ENCODE measurements around the gene RTL3.

RTL3 gene, protein sequence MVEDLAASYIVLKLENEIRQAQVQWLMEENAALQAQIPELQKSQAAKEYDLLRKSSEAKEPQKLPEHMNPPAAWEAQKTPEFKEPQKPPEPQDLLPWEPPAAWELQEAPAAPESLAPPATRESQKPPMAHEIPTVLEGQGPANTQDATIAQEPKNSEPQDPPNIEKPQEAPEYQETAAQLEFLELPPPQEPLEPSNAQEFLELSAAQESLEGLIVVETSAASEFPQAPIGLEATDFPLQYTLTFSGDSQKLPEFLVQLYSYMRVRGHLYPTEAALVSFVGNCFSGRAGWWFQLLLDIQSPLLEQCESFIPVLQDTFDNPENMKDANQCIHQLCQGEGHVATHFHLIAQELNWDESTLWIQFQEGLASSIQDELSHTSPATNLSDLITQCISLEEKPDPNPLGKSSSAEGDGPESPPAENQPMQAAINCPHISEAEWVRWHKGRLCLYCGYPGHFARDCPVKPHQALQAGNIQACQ

GRCh38 chrX:78658845-78659744, at the start of gene RTL3:
Gene RTL3, minus strand, starts transcription at chrX:78659328. Its CDS starts 908 bp downstream, at chrX:78658420.
- Mint-ChIP-seq H3K27ac (no peak within 1 kb of the TSS), H3K9me3 (no peaks in the 10 kb centered on the region), H3K4me1 (ENCODE audit: low read depth) (peaks cover 15% of the 10 kb centered on the region), H3K27me3 (peaks cover 21% of the 10 kb centered on the region), H3K36me3 (ENCODE audit: low read depth) (no peaks in the 10 kb centered on the region), H3K4me3 (no peak within 1 kb of the TSS)
- DNase-seq, result no peak

DNA sequence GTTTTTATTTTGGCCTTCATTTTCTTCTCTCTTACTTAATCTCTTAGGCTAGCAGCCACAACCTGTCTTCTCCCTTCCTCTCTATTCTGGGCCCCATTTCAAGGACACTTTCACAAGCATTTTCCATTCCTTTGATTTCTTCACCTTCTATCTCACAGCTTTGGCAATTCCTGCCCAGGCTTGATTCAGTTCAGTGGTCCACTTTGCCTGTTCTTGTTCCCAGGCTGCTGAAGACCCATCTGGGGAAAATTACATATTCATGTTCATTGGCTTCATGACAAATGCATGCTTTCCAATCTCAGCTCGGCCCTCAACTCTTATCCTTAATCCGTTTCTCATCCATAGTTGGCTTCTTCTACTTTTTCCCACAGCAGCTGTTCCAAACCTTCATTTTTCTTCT, 49.7 kb upstream of the RTL3 start:
- Mint-ChIP-seq H3K9me3 (no peaks in the 10 kb centered on the region), H3K27me3 (peaks cover 34% of the 10 kb centered on the region), H3K27ac (no peak overlapping the region), H3K36me3 (ENCODE audit: low read depth) (no peaks in the 10 kb centered on the region), H3K4me1 (ENCODE audit: low read depth) (no peaks in the 10 kb centered on the region), H3K4me3 (no peak overlapping the region)
- DNase-seq, result no peak

- no peak for DNase-seq
- H3K36me3 Mint-ChIP-seq (ENCODE audit: low read depth), result no peaks in the 10 kb centered on the region
- H3K9me3 Mint-ChIP-seq, result no peaks in the 10 kb centered on the region
- H3K4me1 Mint-ChIP-seq (ENCODE audit: low read depth), result no peaks in the 10 kb centered on the region
- H3K27ac Mint-ChIP-seq, result no peak overlapping the region
- H3K27me3 Mint-ChIP-seq, result peaks cover 28% of the 10 kb centered on the region
- no peak overlapping the region for H3K4me3 Mint-ChIP-seq
Observed at GRCh38 chrX:78708262-78708661, 49.1 kb upstream of the RTL3 start.

GRCh38 chrX:78706071-78706470, 46.9 kb upstream of the RTL3 start:
- H3K9me3 Mint-ChIP-seq, result no peaks in the 10 kb centered on the region
- DNase-seq, result no peak
- H3K4me1 Mint-ChIP-seq (ENCODE audit: low read depth), result no peaks in the 10 kb centered on the region

DNA sequence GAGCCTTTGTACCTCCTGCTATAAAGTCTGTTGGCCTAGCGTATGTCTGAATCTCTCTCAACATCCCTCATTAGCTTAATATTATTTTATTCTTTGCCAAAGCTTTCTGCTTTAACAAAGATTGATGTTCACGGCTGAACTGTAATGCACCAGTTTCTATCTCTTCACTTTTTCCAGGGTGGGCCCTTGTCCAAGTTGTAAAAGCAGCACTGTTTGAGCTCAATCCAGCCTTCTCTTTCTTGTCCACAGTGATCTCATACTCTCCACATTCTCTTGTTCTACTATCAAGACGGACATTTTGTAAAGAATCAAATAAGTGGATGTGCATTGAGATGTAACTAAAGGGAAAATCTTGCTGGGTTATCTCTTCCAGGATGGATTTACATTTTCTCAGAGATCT, 34.4 kb upstream of the RTL3 start:
- H3K4me3 Mint-ChIP-seq, result no peak overlapping the region
- no peak overlapping the region for H3K27ac Mint-ChIP-seq
- H3K4me1 Mint-ChIP-seq (ENCODE audit: low read depth), result no peaks in the 10 kb centered on the region
- H3K9me3 Mint-ChIP-seq, result no peaks in the 10 kb centered on the region
- peaks cover 32% of the 10 kb centered on the region for H3K27me3 Mint-ChIP-seq
- H3K36me3 Mint-ChIP-seq (ENCODE audit: low read depth), result no peaks in the 10 kb centered on the region
- no peak for DNase-seq

More at GRCh38 chrX:78706071-78706470, 46.9 kb upstream of the RTL3 start:
- no peaks in the 10 kb centered on the region for H3K36me3 Mint-ChIP-seq (ENCODE audit: low read depth)
- H3K4me3 Mint-ChIP-seq, result no peak overlapping the region
- no peak overlapping the region for H3K27ac Mint-ChIP-seq
- peaks cover 22% of the 10 kb centered on the region for H3K27me3 Mint-ChIP-seq

DNA sequence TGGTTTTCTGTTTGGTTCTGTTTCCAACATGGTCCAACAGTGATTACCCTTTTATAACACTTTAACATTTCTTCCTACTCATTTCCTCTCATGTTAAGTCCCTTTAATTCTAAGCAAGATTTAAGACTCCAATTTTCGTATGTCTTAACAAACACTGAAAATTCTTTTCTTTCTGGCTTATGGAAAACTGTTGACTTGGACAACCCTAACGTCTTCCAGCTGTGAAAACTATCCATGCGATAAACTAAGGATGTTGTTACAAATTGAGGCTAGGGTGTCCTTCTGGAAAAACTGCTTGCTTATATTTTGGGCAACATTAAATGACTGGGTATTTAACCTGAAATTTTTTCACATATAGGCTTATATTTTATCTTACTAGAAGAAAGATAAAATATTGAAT, 33.9 kb upstream of the RTL3 start:
- H3K27me3 Mint-ChIP-seq, result peaks cover 32% of the 10 kb centered on the region
- no peak for DNase-seq
- no peaks in the 10 kb centered on the region for H3K36me3 Mint-ChIP-seq (ENCODE audit: low read depth)
- no peaks in the 10 kb centered on the region for H3K4me1 Mint-ChIP-seq (ENCODE audit: low read depth)
- no peak overlapping the region for H3K4me3 Mint-ChIP-seq
- H3K27ac Mint-ChIP-seq, result no peak overlapping the region
- no peaks in the 10 kb centered on the region for H3K9me3 Mint-ChIP-seq

- no peaks in the 10 kb centered on the region for H3K9me3 Mint-ChIP-seq
- H3K4me3 Mint-ChIP-seq, result no peak overlapping the region
- H3K27me3 Mint-ChIP-seq, result peaks cover 16% of the 10 kb centered on the region
- H3K4me1 Mint-ChIP-seq (ENCODE audit: low read depth), result no peaks in the 10 kb centered on the region
- no peak overlapping the region for H3K27ac Mint-ChIP-seq
- DNase-seq, result no peak
- no peaks in the 10 kb centered on the region for H3K36me3 Mint-ChIP-seq (ENCODE audit: low read depth)
Observed at GRCh38 chrX:78687586-78687985, 28.5 kb upstream of the RTL3 start.

GRCh38 chrX:78673246-78673645, 14.1 kb upstream of the RTL3 start:
- DNase-seq, result no peak
- H3K36me3 Mint-ChIP-seq (ENCODE audit: low read depth), result no peaks in the 10 kb centered on the region
- no peak overlapping the region for H3K27ac Mint-ChIP-seq
- peaks cover 2% of the 10 kb centered on the region for H3K9me3 Mint-ChIP-seq
- peaks cover 9% of the 10 kb centered on the region for H3K27me3 Mint-ChIP-seq
- no peak overlapping the region for H3K4me3 Mint-ChIP-seq
- no peaks in the 10 kb centered on the region for H3K4me1 Mint-ChIP-seq (ENCODE audit: low read depth)

DNA sequence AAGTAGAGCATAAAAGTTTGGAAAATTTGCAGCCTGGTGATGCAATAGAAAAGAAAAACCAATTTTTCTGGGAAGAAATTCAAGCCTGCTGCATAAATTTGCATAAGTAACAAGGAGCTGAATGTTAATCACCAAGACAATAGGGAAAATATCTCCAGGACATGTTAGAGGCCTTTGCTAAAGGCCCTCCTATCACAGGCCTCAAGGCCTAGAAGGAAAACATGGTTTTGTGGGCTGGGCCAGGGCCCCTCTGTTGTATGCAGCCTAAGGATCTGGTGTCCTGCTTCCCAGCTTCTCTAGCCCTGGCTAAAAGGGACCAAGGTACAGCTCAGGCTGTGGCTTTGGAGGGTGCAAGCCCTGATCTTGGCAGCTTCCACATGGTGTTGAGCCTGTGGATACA, 6.2 kb upstream of the RTL3 start:
- Mint-ChIP-seq H3K9me3 (no peaks in the 10 kb centered on the region), H3K4me1 (ENCODE audit: low read depth) (no peaks in the 10 kb centered on the region), H3K36me3 (ENCODE audit: low read depth) (no peaks in the 10 kb centered on the region), H3K4me3 (no peak overlapping the region), H3K27ac (no peak overlapping the region), H3K27me3 (peaks cover 7% of the 10 kb centered on the region)
- no peak for DNase-seq

- no peak for DNase-seq
- Mint-ChIP-seq H3K4me3 (no peak overlapping the region), H3K9me3 (no peaks in the 10 kb centered on the region), H3K36me3 (ENCODE audit: low read depth) (no peaks in the 10 kb centered on the region), H3K27ac (no peak overlapping the region), H3K27me3 (peaks cover 13% of the 10 kb centered on the region), H3K4me1 (ENCODE audit: low read depth) (peaks cover 15% of the 10 kb centered on the region)
Observed at GRCh38 chrX:78661836-78662235, 2.7 kb upstream of the RTL3 start.

- H3K4me1 Mint-ChIP-seq (ENCODE audit: low read depth), result peaks cover 15% of the 10 kb centered on the region
- DNase-seq, result no peak
- H3K27ac Mint-ChIP-seq, result no peak overlapping the region
- H3K27me3 Mint-ChIP-seq, result peaks cover 21% of the 10 kb centered on the region
- H3K4me3 Mint-ChIP-seq, result no peak overlapping the region
- H3K36me3 Mint-ChIP-seq (ENCODE audit: low read depth), result no peaks in the 10 kb centered on the region
- H3K9me3 Mint-ChIP-seq, result no peaks in the 10 kb centered on the region
Observed at GRCh38 chrX:78659955-78660354, 827 bp upstream of the RTL3 start.

DNA sequence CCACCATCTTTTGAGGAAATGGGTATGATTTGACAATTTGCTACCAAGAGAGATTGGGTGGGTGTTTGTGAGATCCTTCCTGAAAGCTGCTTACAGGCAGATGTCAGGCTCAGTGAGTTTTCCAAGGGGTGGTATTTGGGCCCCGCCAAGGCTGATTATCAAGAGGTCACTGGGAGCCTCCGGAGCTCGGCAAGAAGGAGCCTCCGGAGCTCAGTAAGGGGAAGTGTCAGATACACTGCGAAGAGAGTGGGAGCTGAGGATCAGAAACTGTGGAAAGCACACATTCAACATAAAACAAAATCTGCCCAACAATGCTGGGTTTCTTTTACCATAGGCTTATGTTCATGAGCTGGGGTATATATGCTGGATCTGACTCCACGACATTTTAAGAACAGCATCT, 714 bp downstream of the RTL3 start:
- no peak overlapping the region for H3K27ac Mint-ChIP-seq
- H3K4me1 Mint-ChIP-seq (ENCODE audit: low read depth), result peaks cover 16% of the 10 kb centered on the region
- no peak for DNase-seq
- no peaks in the 10 kb centered on the region for H3K36me3 Mint-ChIP-seq (ENCODE audit: low read depth)
- H3K27me3 Mint-ChIP-seq, result peaks cover 21% of the 10 kb centered on the region
- H3K9me3 Mint-ChIP-seq, result no peaks in the 10 kb centered on the region
- H3K4me3 Mint-ChIP-seq, result no peak overlapping the region

DNA sequence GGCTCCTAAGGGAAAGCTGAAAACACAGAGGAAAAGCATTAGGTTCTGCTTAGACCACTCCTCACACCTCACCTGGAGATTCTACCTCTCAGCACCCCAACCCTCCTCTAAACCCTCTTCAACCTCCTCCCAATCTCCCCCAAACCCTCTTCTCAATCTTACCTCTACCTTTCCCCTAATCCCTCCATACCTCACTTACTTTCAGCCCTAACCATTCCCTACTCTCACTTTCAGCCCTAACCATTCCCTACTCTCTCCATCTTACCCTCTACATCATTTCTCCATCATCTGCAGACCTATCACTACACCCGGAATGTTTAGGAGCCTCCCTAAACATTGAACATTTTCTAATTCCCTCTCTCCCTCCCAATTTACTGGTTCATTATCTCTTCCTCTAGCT, 3.5 kb downstream of the RTL3 start:
- Mint-ChIP-seq H3K27ac (no peak overlapping the region), H3K36me3 (ENCODE audit: low read depth) (no peaks in the 10 kb centered on the region), H3K4me3 (no peak overlapping the region), H3K4me1 (ENCODE audit: low read depth) (peaks cover 29% of the 10 kb centered on the region), H3K9me3 (no peaks in the 10 kb centered on the region), H3K27me3 (peaks cover 22% of the 10 kb centered on the region)
- no peak for DNase-seq

GRCh38 chrX:78653118-78653822, 5.9 kb downstream of the RTL3 start:
- Mint-ChIP-seq H3K4me3 (no peak overlapping the region), H3K9me3 (no peaks in the 10 kb centered on the region), H3K27ac (no peak overlapping the region), H3K27me3 (peaks cover 17% of the 10 kb centered on the region), H3K36me3 (ENCODE audit: low read depth) (no peaks in the 10 kb centered on the region), H3K4me1 (ENCODE audit: low read depth) (peaks cover 21% of the 10 kb centered on the region)
- no peak for DNase-seq
